ENCODE measurements around the gene BDH1.
A peak's percentile ranks its signal among the peaks of the same experiment; 100 is the strongest.

The BDH1 gene

DNA sequence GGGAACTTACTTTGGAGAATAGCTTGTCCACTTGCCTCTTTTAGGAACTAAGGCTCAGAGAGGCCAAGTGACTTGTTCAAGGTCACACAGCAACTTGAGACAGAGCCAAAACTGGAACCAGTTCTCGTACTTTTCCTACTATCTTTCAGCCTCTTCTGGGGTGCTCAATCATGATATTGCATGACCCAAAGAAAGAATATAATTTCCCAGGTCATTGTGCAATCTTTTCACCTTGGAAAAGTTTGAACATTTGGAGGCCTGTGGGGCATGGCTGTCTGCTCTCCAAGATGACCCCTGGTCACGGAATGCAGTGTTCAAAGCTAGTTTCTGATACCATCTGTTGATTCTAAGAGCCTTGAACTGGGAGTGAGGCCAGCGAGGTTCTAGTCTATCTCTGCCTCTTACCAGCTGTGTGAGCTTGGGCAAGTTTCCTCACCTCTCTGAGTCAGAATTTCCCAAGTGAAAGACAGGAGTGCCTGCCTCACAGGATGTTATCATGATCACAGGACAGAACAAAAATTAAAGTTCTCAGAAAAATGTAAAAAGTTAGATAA is 89.7 kb downstream of the BDH1 start:
- no peaks in the 10 kb centered on the region for H3K36me3 ChIP-seq
- no peaks in the 10 kb centered on the region for H4K20me1 ChIP-seq
- H3K4me2 ChIP-seq: no peak overlapping the region
- H3K27me3 ChIP-seq: no peaks in the 10 kb centered on the region
- no peaks in the 10 kb centered on the region for H3K9me3 ChIP-seq
- H3K9ac ChIP-seq: no peak overlapping the region
- 0 out of 2 replicates have a peak, but pooled peaks have one; percentile 6 for TF ChIP-seq Cebpa-rat (IDR thresholded peaks at IDR 0.05)
- H3K27ac ChIP-seq: no peak overlapping the region
- H3K4me3 ChIP-seq: no peak overlapping the region
- no peaks in the 10 kb centered on the region for H3K4me1 ChIP-seq

- no peak overlapping the region for H3K9ac ChIP-seq
- TF ChIP-seq Cebpa-rat (IDR thresholded peaks at IDR 0.05): no peak
- no peak overlapping the region for H3K27ac ChIP-seq
- no peak overlapping the region for H3K4me3 ChIP-seq
- no peak overlapping the region for H3K4me2 ChIP-seq
- no peaks in the 10 kb centered on the region for H3K36me3 ChIP-seq
- H4K20me1 ChIP-seq: no peaks in the 10 kb centered on the region
- no peaks in the 10 kb centered on the region for H3K4me1 ChIP-seq
- no peaks in the 10 kb centered on the region for H3K9me3 ChIP-seq
- H3K27me3 ChIP-seq: no peaks in the 10 kb centered on the region
Observed at GRCh38 chr3:197465197-197465995, 90.4 kb downstream of the BDH1 start.

DNA sequence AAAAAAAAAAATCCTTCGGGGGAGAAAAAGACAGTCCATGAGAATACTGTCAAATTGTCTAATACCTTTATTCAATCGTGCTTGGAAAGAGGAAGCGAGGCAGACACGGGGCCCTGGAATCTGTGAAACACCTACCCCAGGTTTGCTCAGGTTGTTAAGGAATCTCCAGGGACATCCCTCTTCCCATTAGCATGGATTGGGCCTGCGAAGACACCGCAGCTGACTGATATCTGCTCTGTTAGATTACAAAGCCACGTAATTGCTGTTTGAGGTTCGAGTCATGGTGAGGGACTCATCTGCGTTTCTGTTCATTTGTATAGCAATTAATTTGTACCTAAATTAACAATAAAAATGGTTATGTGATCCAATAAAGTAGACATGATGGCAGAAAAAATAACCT is 91.0 kb downstream of the BDH1 start:
- no peak overlapping the region for H3K4me2 ChIP-seq
- H3K4me1 ChIP-seq: no peaks in the 10 kb centered on the region
- H3K9me3 ChIP-seq: no peaks in the 10 kb centered on the region
- no peak overlapping the region for H3K9ac ChIP-seq
- H3K27me3 ChIP-seq: no peaks in the 10 kb centered on the region
- no peak overlapping the region for H3K4me3 ChIP-seq
- no peak overlapping the region for H3K27ac ChIP-seq
- H3K36me3 ChIP-seq: no peaks in the 10 kb centered on the region
- no peaks in the 10 kb centered on the region for H4K20me1 ChIP-seq
- TF ChIP-seq Cebpa-rat (IDR thresholded peaks at IDR 0.05): no peak

GRCh38 chr3:197463279-197463678 is 92.5 kb downstream of the BDH1 start:
- Histone ChIP-seq H3K9me3 (no peaks in the 10 kb centered on the region; the same call in 1 of the 2 replicates), H3K36me3 (no peaks in the 10 kb centered on the region), H3K4me2 (no peak overlapping the region), H3K27me3 (no peaks in the 10 kb centered on the region), H3K27ac (no peak overlapping the region), H3K4me3 (no peak overlapping the region), H3K4me1 (no peaks in the 10 kb centered on the region), H4K20me1 (no peaks in the 10 kb centered on the region), H3K9ac (no peak overlapping the region)
- no peak for TF ChIP-seq Cebpa-rat (IDR thresholded peaks at IDR 0.05)

GRCh38 chr3:197462808-197463207 is 93.0 kb downstream of the BDH1 start:
- no peaks in the 10 kb centered on the region for H3K4me1 ChIP-seq
- H3K27me3 ChIP-seq: no peaks in the 10 kb centered on the region
- H3K27ac ChIP-seq: no peak overlapping the region
- H3K36me3 ChIP-seq: no peaks in the 10 kb centered on the region
- H3K4me3 ChIP-seq: no peak overlapping the region
- no peak overlapping the region for H3K4me2 ChIP-seq
- H4K20me1 ChIP-seq: no peaks in the 10 kb centered on the region
- H3K9me3 ChIP-seq: no peaks in the 10 kb centered on the region; the same call in 1 of the 2 replicates
- no peak for TF ChIP-seq Cebpa-rat (IDR thresholded peaks at IDR 0.05)
- no peak overlapping the region for H3K9ac ChIP-seq

GRCh38 chr3:197460639-197461038 is 95.1 kb downstream of the BDH1 start:
- Histone ChIP-seq H3K9ac (no peak overlapping the region), H3K36me3 (no peaks in the 10 kb centered on the region), H3K4me1 (peaks cover 20% of the 10 kb centered on the region), H4K20me1 (no peaks in the 10 kb centered on the region), H3K4me2 (no peak overlapping the region), H3K27me3 (no peaks in the 10 kb centered on the region), H3K27ac (no peak overlapping the region), H3K4me3 (no peak overlapping the region), H3K9me3 (no peaks in the 10 kb centered on the region; the same call in 1 of the 2 replicates)
- no peak for TF ChIP-seq Cebpa-rat (IDR thresholded peaks at IDR 0.05)

DNA sequence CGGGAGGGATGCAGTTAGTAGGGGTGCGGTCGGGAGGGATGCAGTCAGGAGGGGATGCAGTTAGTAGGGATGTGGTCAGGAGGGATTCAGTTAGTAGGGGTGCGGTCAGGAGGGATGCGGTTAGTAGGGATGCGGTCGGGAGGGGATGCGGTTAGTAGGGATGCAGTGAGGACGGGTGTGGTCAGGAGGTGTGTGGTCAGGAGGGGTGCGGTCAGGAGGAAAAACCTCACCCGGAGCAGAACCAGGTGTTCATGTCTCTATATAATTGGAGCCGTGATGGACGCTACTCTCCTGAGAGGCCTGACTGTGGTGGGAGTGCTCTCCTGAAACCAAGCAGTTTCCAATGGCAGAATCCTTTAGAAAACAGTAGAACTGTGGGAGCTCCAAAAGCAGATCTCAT is 95.8 kb downstream of the BDH1 start:
- Histone ChIP-seq H3K36me3 (no peaks in the 10 kb centered on the region), H3K4me2 (no peak overlapping the region), H3K9me3 (no peaks in the 10 kb centered on the region; the same call in 1 of the 2 replicates), H3K27ac (no peak overlapping the region), H3K9ac (no peak overlapping the region), H4K20me1 (no peaks in the 10 kb centered on the region), H3K27me3 (no peaks in the 10 kb centered on the region), H3K4me1 (peaks cover 20% of the 10 kb centered on the region), H3K4me3 (no peak overlapping the region)
- no peak for TF ChIP-seq Cebpa-rat (IDR thresholded peaks at IDR 0.05)
